GM18507 (cell line): ENCODE results near the gene RNFT2.

Experiments used
- DNase-seq: peaks from one replicate; pipeline ENCODE4 v3.0.0; 2011; ENCODE audit warnings: low read depth; ENCODE audit not compliant: insufficient read length; ENCODE audit errors: extremely low spot score
- FAIRE-seq: peaks from 2 replicates; lab custom pipeline; 2011; peaks lifted over from hg19 to GRCh38; lab: Jason Lieb, UNC

The RNFT2 gene

DNA sequence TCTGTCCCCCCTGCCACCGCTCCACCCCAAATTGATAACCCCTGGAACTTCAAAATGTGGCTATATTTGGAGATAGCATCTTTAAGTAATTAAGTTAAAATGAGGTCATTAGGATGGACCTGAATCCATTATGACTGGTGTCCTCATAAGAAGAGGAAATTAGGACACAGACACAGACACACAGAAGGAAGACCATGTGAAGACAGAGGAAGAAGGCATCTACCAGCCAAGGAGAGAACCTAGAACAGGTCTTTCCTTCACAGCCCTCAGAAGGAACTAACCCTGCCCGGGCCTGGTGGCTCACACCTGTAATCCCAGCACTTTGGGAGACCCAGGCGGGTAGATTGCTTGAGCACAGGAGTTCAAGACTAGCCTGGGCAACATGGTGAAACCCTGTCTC lies 146.8 kb downstream of the RNFT2 start:
- DNase-seq: no peak
- FAIRE-seq: no peak

DNA sequence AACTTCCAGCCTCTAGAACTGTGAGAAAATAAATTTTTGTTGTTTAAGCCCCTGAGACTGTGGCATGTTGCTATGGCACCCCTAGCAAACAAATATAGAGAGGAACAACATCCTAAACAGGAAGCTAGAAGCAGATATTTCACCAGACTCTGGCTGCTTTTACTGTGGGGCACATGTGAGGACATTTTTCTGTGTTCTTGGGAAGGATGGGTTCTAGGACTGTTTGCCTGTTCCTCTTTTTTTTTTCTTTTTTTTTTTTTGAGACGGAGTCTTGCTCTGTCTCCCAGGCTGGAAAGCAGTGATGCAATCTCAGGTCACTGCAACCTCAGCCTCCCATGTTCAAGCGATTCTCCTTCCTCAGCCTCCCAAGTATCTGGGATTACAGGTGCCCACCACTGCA lies 147.4 kb downstream of the RNFT2 start:
- no peak for DNase-seq

DNA sequence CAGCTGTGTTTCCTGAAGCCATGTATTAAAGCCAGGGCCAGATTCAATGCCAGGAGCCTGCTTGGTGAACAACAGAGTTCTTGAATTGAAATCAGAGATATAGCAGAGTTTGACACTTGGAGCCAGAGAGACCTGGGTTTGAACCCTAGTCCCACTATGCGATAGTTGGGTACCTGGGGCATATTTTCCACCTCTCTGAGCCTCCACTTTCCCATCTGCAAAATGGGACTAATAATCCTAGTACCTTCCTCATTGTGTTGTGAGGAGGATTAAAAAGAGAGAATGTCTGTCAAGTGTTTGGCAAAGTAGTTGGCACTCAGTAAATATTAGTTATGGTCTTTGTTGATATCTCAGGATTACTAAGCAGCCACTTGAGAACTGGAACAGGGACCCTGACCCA lies 149.1 kb downstream of the RNFT2 start:
- DNase-seq: no peak

More for the DNA sequence above, 147.4 kb downstream of the RNFT2 start:
- FAIRE-seq: no peak

DNA sequence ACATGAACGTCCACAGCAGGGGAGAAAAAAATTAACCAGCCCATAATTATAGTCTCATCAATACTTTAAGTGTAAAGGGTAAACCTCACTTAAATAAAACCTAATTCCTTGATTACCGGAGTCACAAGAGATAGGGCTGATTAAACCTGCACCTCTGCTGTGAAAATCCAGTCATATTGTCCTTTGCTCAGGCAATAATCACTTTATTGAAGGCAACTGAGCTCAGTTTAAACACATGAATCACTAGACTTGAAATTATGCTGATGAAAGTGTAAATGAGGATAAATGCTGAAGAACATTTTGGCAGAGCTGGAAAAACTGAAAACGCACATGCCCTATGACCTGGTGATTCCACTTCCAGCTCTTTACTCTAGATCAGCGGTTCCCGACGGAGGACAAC lies 149.8 kb downstream of the RNFT2 start:
- no peak for DNase-seq

More for the DNA sequence above, 149.1 kb downstream of the RNFT2 start:
- FAIRE-seq: no peak

DNA sequence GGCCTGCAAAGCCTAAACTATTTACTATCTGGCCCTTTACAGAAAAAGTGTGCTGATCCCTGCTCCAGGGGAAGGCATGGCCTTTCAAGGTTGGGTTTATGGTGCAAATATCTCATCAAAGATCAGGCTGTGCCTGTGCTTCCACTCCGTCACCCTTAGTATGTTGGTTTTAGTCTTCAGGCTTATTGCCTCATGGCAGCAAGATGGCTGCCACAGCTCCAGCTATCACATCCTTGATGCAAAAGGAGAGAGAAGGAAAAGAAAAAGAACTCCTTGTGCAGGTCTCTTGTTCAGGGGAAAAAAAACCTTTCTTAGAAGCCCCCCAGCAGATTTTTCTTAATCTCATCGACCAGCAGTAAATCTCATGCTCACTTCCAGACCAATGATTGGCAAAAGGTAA lies 152.2 kb downstream of the RNFT2 start:
- no peak for DNase-seq
- no peak for FAIRE-seq

More for the DNA sequence above, 149.8 kb downstream of the RNFT2 start:
- no peak for FAIRE-seq

DNA sequence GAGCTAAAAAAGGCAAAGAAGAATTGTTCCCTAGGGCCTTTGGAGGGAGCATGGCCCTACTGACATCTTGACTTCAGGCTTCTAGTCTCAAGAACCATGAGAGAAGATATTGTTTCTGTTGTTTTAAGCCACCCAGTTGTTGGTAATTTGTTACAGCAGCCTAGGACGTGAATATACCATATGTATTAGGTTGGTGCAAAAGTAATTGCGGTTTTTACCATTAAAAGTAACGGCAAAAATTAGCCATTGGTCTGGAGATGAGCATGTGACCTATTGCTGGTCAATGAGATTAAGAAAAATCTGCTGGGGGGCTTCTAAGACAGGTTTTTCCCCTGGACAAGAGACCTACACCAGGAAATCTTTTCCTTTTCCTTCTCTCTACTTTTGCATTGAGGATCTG lies 152.9 kb downstream of the RNFT2 start:
- no peak for DNase-seq
- no peak for FAIRE-seq

DNA sequence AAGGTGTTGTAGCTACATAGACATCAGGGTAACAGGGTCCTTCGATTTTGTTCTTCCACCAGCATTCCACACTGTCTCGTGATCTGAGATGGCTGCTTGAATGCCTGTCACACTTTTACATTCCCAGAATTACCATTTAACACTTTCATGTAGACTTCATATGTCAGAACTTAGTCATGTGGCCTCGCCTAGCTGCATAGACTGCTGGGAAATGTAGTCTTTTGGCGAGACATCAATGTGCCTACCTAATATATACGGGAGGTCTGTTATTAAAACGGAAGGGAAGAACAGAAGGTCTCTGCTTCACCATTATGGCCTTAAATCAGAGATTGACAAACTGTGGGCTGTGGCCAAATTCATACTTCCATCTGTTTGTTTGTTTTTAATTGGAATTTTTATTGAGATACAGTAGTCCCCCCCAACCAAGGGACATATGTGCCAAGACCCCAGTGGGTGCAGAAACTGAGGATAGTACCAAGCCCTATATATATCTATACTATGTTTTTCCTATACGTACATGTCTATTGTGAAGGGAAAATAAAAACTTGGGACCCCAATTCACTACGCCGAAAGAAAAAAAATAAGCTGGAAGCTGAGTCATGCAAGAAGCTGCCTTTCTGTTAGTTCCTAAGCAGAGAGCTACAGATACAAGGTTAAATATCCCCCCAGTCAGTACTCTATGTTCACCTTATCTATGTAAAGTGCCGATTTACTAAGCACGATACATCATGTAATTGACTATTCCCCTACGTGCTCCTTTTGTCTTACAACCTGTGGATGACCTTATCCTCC lies 154.4 kb downstream of the RNFT2 start:
- DNase-seq: no peak
- FAIRE-seq: no peak

DNA sequence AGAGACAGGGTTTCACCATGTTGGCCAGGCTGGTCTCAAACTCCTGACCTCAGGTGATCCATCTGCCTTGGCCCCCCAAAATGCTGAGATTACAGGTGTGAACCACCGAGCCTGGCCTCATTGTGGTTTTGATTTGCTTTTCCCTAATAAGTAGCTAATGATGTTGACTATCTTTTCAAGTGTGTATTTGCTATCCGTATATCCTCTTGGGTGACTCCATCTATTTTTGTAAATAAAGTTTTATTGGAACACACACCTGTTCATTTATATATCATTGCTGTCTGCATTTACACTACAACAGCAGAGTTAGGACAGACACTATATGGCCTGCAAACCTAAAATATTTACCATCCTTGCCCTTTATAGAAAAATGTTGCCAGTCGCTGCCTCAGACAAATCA lies 156.8 kb downstream of the RNFT2 start:
- FAIRE-seq (no peak), DNase-seq (no peak)

DNA sequence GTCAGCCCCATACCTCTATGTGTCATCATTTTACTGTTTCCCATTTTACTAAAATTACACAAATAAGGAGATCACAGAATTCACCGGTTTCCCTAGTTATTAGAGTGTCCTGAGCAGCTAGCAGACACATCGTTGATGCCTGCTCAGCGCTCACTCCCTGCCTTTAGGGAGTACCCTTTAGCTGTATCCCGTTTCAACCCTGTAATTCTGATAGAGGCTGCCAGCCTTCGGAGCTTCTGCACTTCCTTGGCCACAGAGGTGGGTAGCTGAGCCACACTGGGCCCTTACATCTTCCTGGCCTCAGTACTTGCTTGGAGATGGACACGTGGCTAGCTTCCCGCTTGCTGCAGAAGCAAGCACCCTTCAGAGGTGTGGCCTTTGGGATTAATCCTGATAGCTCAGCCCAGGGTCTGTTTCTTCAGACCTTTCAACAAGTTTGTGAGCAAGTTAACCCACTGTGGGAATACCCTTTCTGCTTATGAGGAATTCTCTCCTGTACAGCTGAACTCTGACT lies 158.4 kb downstream of the RNFT2 start:
- no peak for FAIRE-seq
- DNase-seq: no peak

DNA sequence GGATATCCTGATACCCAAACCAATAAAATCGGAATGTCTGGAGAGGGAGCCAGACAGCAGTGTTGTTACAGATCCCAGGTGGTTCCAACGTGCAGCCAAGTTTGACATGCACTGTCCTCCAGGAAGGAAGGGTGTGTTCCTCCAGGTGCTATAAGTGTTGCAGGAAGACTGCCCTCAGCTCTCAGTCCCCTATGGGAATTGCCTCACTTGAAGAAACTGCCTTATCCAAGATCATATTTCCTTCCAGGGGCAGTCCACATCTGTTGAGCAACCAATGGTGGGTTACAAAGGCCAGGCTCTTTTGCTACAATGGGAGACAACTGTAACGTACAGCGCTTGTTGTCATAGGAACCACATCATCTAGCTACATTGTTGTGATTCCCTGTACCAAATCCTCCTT lies 159.4 kb downstream of the RNFT2 start:
- no peak for FAIRE-seq

DNA sequence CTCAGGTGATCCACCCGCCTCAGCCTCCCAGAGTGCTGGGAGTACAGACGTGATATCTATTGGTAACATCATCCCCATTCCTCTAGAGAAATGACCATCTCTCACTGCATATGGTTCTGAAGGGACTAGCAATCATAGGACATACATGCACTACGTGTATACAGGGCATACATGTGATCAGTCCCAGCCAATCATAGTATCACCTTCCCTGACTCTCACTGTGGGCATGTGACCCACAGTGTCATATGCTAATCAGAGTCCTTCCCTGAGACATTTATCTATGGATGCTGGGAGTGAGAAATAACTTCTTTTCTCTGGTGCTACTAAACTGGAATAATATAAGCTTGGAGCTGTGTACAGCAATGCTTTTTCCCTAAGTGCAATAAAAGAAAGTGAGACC lies 160.6 kb downstream of the RNFT2 start:
- FAIRE-seq (no peak), DNase-seq (no peak)

More for the DNA sequence above, 159.4 kb downstream of the RNFT2 start:
- DNase-seq: no peak

DNA sequence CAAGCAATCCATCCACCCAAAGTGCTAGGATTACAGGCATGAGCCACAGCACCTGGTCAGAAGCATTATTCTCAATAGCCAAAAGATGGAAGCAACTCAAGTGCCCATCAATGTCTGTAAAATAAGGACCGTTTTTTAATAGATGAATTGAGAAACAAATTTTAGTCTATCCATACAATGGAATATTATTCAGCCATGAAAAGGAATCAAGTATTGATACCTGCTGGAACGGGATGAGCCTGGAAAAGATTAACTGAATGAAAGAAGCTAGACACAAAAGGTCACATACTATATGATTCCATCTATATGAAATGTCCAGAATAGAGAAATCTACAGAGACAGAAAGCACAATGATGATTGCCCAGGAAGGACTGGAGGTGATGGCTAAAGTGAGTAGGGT lies 163.5 kb downstream of the RNFT2 start:
- FAIRE-seq (no peak), DNase-seq (no peak)
